CD4-positive, alpha-beta T cell treated with Interleukin-21 for 1 hour (primary cell): Measurements from ENCODE around the gene ZNF280A.
"Not testable (repeated sequence)": the region's sequence is repeated elsewhere in the genome, so short reads cannot be mapped to it uniquely, and the experiment has no call there.

Experiments
- DNase-seq: peaks from one replicate; pipeline ENCODE4 v3.0.0-alpha.2; 2020

Gene ZNF280A

DNA sequence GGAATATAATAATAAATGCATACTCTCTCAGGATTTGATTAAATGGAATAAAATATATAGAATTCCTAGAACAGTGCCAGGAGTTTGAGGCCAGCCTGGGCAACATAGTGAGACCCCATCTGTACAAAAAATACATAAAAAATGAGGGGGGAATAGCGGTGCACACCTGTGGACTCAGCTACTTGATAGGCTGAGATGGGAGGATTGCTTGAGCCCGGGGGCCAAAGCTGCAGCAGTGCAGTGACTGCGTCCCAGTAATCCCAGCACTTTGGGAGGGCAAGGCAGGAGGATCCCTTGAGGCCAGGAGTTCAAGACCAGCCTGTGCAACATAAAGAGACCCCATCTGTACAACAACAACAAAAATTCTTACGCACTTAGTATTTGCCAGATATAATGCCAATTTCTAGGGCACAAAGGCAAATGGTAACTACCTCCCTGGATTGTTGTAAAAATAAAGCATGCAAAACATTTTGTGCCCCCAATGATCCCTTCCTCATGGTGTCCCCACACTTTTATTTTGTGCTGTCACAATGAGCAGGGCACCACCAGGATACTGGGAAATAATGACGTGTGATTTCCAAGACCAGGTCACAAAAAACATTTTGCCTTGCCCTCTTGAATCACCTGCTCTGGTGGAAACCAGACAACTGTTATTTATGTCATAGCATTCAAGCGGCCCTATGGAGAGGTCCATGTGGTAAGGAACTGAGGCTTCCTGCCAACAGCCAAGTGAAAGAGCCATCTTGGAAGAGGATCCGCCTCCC, 18.3 kb upstream of the ZNF280A start:
- DNase-seq: no peak

DNA sequence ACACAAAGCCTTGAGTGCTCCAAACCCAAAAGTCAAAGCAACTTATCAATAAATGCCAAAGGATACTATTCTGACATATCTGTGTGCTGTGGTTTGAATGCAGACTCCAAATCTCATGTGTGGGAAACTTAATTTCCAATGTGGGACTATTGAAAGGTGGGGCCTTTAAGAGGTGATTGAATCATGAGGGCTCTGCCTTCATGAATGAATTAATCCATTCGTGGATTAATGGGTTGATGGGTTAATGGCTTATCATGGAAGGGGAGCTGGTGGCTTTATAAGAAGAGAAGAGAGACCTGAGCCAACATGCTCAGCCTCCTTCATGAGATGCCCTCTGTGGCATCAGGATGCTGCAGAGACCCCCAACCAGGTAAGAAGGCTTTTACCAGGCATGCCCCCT, 16.8 kb upstream of the ZNF280A start:
- no peak for DNase-seq

- no peak for DNase-seq
Measured at GRCh38 chr22:22536515-22536914, 16.4 kb upstream of the ZNF280A start.

GRCh38 chr22:22535662-22536061, 15.6 kb upstream of the ZNF280A start:
- no peak for DNase-seq

- no peak for DNase-seq
Measured at GRCh38 chr22:22534604-22535415, 14.7 kb upstream of the ZNF280A start.

DNA sequence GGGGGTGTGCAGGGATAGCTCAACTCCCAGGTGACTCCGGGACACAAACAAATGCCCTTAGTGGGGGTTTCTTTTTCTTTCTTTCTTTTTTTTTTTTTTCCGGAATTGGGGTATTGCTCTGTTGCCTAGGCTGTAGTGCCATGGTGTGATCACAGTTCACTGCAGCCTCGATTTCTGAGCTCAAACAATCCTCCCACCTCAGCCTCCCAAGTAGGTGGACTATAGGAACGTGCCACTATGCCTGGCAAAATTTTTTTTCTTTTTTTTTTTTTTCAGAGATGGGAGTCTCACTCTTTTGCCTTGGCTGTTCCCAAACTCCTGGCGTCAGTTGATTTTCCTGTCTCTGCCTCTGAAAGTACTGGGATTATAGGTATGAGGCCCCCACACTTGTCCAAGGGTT, 13.8 kb upstream of the ZNF280A start:
- DNase-seq: no peak

DNA sequence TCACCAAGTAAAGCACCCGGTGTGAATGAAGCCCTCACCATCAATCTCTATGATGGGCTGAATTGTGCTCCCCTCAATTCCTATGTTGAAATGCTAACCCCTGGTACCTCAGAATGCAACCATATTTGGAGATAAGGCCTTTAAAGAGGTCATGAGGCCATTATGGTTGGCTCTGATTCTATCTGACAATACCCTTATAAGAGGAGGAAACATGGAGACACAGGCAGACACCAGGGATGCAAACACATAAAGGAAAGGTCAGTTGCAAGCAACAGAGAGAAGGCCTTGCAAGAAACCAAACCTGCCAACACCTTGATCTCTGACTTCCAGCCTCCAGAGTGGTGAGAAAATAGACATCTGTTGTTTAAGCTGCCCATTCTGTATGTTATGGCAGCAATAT, 13.3 kb upstream of the ZNF280A start:
- DNase-seq: no peak

DNA sequence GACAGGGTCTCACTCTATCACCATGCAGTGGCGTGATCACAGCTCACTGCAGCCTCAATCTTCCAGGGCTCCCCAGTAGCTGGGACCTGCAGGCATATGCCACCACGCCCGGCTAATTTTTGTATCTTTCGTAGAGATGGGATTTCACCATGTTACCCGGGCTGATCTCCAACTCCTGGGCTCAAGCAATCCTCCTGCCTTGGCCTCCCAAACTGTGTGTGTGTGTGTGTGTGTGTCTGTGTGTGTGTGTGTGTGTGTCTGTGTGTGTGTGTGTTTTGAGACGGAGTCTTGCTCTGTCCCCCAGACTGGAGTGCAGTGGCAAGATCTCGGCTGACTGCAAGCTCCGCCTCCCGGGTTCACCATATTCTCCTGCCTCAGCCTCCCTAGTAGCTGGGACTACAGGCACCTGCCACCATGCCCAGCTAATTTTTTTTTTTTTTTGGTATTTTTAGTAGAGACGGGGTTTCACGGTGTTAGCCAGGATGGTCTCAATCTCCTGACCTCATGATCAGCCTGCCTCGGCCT, 12.5 kb upstream of the ZNF280A start:
- not testable (repeated sequence) for DNase-seq

- no peak for DNase-seq
Measured at GRCh38 chr22:22531770-22532546, 11.9 kb upstream of the ZNF280A start.

DNA sequence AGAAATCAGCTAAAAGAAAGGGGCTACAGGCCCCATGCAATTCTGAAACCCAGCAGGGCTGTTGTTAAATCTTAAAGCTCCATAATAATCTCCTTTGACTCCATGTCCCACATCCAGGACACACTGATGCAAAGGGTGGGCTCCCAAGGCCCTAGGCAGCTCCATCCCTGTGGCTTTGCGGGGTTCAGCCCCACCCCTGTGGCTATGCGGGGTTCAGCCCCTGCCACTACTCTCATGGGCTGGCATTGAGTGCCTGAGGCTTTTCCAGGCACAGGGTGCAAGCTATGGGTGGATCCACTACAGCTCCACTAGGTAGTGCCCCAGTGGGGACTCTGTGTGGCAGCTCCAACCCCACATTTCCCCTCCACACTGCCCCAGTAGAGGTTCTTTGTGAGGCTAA, 8.7 kb upstream of the ZNF280A start:
- DNase-seq: no peak

GRCh38 chr22:22527312-22527711, 7.2 kb upstream of the ZNF280A start:
- DNase-seq: no peak

- no peak for DNase-seq
Measured at GRCh38 chr22:22526125-22526912, 6.2 kb upstream of the ZNF280A start.

DNA sequence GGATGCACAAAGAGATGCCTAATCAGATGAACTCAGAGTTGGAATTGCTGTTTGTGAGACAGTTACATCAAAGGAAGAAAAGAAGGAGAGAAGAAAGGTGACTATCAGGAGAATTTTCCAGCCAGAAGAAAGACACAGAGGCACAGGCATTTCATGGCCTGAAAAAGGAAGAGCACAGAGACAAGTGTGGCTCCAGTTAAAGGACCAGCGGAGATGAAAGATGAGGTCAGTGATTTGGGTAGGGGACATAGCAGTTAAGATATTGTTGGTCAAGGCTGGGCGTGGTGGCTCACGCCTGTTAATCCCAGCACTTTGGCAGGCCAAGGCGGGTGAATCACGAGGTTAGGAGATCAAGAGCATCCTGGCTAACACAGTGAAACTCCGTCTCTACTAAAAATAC, 3.4 kb upstream of the ZNF280A start:
- no peak for DNase-seq

GRCh38 chr22:22521631-22522030, 1.6 kb upstream of the ZNF280A start:
- no peak for DNase-seq

DNA sequence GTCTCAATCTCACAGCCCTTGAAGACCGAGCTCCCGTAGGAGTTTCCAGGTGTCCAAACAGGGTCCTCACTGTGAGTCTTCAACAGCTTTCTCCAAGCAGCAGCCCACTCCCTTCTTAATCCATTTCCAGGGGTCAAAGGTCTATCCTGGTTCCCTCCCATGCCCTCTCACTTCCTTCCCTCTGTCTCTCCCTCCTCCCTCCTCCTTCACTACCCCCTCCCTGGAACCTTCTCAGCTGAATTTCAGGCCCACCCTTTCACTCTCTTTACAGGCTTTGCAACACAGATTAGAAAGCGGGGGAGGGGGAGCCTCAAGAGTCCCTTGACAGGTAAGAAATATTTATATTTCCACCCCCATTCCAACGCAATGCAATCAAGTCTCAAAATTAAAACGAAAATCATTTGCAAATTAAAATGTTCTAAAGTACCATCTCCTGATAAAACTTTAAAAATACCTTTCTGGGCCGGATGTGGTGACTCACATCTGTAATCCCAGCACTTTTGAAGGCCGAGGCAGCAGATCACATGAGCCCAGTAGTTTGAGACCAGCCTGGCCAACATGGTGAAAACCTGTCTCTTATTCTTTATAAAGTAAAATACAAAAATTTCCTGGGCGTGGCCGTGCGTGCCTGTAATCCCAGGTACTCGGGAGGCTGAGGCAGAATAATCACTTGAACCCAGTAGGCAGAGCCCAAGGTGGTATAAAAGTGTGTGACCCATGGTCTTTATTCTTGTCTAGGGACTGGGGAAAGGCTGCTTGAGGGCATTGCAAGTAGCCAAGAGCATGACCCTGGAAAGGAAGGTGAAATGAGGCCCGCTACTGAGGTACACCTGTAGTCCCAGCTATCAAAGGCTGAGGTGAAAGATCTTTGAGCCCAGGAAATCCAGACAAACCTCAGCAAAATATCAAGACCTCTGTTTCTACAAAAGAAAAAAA, 865 bp upstream of the ZNF280A start:
- no peak for DNase-seq

- DNase-seq: no peak
Measured at GRCh38 chr22:22519591-22519990, 479 bp downstream of the ZNF280A start.

- DNase-seq: no peak
Measured at GRCh38 chr22:22516992-22517391, 3.1 kb downstream of the ZNF280A start.

GRCh38 chr22:22515890-22516289, 4.2 kb downstream of the ZNF280A start:
- no peak for DNase-seq

DNA sequence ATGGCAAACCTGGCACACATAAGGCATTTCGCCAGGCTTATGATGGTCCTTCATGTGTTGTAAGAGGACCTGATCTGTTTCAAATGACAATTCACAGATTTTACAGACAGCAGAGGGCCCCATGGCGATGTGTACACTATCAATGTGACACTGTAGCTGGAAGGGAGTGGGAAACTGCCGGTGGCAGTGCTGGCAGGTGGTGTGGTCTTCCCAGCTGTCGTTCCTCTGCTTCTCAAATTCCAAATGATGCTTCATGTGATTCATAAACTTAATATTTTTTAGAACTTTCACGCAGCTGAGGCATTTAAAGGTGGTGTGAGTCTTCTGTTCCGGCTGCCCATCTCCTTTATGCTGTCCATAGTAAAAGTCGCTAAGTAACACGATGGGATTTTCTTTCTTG, 5.6 kb downstream of the ZNF280A start:
- DNase-seq: not testable (repeated sequence)

DNA sequence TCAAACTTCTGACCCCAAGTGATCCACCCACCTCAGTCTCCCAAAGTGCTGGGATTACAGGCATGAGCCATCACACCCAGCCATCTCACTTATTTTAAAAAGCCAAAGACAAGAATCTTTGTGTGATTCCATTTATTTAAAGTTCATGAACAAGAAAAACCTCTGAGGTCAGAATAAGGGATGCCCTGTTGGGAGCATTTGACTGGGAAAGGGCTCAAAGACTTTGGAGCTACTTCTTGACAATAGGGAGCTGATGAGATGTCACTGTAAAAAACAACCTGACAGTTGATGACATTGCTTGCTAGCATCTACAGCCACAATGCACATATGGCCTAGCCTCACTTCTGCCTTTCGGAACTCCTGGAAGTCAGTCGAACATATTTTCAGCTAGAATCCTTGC, 6.5 kb downstream of the ZNF280A start:
- no peak for DNase-seq

- DNase-seq: no peak
Measured at GRCh38 chr22:22512951-22513350, 7.1 kb downstream of the ZNF280A start.
